Ishikawa (cell line): ENCODE results near the gene STK26.

Source experiments
- CEBPB ChIP-seq: IDR thresholded peaks from 2 replicates; pipeline ENCODE4 v1.6.1; 2012
- CREB1 ChIP-seq: IDR thresholded peaks from 2 replicates; pipeline ENCODE4 v1.6.1; 2012; ENCODE audit warnings: low read depth
- EGR1 ChIP-seq: IDR thresholded peaks from 2 replicates; pipeline ENCODE4 v1.6.1; 2012
- EP300 ChIP-seq: IDR thresholded peaks from 2 replicates; pipeline ENCODE4 v1.6.1; 2012; ENCODE audit warnings: borderline replicate concordance
- FOXM1 ChIP-seq: IDR thresholded peaks from 2 replicates; pipeline ENCODE4 v1.6.1; 2012; ENCODE audit warnings: low read depth, borderline replicate concordance
- NFIC ChIP-seq: IDR thresholded peaks from 2 replicates; pipeline ENCODE4 v1.6.1; 2012
- RAD21 ChIP-seq: IDR thresholded peaks from 2 replicates; pipeline ENCODE4 v1.6.1; 2012; ENCODE audit warnings: low read depth
- TAF1 ChIP-seq: IDR thresholded peaks from 2 replicates; pipeline ENCODE4 v1.6.1; 2012; ENCODE audit warnings: low read depth, mild to moderate bottlenecking
- TCF12 ChIP-seq: IDR thresholded peaks from 2 replicates; pipeline ENCODE4 v1.6.1; 2012; ENCODE audit warnings: low read depth
- TEAD4 ChIP-seq: IDR thresholded peaks from 2 replicates; pipeline ENCODE4 v1.6.1; 2012
- YY1 ChIP-seq: IDR thresholded peaks from 2 replicates; pipeline ENCODE4 v1.6.1; 2012; ENCODE audit warnings: low read depth
- ZBTB7A ChIP-seq: IDR thresholded peaks from 2 replicates; pipeline ENCODE4 v1.6.1; 2012; ENCODE audit warnings: low read depth
- TF ChIP-seq, protein P1 (sequence below): IDR thresholded peaks from 2 replicates; pipeline ENCODE4 v1.6.1; 2012; ENCODE audit warnings: low read depth, mild to moderate bottlenecking
- TF ChIP-seq, protein P2 (sequence below): IDR thresholded peaks from 2 replicates; pipeline ENCODE4 v1.6.1; 2012
- TF ChIP-seq, protein P3 (sequence below): IDR thresholded peaks from 2 replicates; pipeline ENCODE4 v1.6.1; 2012

The STK26 gene

DNA sequence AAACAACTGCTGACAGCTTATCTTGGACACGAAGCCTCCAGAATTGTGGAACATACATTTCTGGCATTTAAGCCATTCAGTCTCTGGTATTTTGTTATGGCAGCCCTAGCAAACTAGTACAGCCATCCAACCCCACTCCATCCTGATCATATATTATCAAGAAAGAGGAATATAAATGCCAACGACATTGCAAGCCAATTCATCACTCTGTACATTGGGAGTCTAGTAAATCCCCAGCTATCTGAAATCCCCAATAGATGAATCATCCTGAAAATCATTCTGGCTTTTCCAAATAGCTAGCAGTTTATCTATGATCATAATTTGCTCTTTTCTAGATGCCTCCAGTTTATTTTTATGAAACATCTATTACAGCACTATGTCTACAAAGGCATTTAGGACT lies 63.6 kb downstream of the STK26 start:
- TF ChIP-seq ZBTB7A (no peak), EGR1 (no peak), CREB1 (no peak), RAD21 (no peak), YY1 (no peak), FOXM1 (no peak), TCF12 (no peak), TAF1 (no peak), EP300 (no peak), CEBPB (no peak), NFIC (no peak), TEAD4 (no peak)
- TF ChIP-seq, protein P1, sequence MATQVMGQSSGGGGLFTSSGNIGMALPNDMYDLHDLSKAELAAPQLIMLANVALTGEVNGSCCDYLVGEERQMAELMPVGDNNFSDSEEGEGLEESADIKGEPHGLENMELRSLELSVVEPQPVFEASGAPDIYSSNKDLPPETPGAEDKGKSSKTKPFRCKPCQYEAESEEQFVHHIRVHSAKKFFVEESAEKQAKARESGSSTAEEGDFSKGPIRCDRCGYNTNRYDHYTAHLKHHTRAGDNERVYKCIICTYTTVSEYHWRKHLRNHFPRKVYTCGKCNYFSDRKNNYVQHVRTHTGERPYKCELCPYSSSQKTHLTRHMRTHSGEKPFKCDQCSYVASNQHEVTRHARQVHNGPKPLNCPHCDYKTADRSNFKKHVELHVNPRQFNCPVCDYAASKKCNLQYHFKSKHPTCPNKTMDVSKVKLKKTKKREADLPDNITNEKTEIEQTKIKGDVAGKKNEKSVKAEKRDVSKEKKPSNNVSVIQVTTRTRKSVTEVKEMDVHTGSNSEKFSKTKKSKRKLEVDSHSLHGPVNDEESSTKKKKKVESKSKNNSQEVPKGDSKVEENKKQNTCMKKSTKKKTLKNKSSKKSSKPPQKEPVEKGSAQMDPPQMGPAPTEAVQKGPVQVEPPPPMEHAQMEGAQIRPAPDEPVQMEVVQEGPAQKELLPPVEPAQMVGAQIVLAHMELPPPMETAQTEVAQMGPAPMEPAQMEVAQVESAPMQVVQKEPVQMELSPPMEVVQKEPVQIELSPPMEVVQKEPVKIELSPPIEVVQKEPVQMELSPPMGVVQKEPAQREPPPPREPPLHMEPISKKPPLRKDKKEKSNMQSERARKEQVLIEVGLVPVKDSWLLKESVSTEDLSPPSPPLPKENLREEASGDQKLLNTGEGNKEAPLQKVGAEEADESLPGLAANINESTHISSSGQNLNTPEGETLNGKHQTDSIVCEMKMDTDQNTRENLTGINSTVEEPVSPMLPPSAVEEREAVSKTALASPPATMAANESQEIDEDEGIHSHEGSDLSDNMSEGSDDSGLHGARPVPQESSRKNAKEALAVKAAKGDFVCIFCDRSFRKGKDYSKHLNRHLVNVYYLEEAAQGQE, result no peak
- TF ChIP-seq, protein P2, sequence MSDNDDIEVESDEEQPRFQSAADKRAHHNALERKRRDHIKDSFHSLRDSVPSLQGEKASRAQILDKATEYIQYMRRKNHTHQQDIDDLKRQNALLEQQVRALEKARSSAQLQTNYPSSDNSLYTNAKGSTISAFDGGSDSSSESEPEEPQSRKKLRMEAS, result no peak
- TF ChIP-seq, protein P3, sequence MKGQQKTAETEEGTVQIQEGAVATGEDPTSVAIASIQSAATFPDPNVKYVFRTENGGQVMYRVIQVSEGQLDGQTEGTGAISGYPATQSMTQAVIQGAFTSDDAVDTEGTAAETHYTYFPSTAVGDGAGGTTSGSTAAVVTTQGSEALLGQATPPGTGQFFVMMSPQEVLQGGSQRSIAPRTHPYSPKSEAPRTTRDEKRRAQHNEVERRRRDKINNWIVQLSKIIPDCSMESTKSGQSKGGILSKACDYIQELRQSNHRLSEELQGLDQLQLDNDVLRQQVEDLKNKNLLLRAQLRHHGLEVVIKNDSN, result no peak

DNA sequence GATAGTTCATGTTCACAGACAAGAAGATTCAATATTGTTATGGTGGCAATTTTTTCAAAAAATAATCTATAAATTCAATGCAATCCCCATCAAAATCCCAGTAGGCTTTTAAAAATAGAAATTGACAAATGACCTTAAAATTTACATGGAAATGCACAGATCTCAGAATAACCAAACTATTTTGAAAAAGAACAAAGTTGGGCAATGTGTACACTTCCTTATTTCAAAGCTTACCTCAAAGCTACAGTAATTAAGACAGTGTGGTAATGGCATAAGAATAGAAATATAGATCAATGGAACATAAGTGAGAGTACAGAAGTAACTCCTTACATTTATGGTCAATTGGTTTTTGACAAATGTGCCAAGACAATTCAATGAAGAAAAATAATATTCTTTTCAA lies 65.8 kb downstream of the STK26 start:
- TF ChIP-seq CREB1 (no peak), NFIC (no peak), YY1 (no peak), RAD21 (no peak), CEBPB (no peak), ZBTB7A (no peak), TCF12 (no peak), EP300 (no peak), FOXM1 (no peak), TAF1 (no peak)
- TF ChIP-seq, protein P2, result no peak

DNA sequence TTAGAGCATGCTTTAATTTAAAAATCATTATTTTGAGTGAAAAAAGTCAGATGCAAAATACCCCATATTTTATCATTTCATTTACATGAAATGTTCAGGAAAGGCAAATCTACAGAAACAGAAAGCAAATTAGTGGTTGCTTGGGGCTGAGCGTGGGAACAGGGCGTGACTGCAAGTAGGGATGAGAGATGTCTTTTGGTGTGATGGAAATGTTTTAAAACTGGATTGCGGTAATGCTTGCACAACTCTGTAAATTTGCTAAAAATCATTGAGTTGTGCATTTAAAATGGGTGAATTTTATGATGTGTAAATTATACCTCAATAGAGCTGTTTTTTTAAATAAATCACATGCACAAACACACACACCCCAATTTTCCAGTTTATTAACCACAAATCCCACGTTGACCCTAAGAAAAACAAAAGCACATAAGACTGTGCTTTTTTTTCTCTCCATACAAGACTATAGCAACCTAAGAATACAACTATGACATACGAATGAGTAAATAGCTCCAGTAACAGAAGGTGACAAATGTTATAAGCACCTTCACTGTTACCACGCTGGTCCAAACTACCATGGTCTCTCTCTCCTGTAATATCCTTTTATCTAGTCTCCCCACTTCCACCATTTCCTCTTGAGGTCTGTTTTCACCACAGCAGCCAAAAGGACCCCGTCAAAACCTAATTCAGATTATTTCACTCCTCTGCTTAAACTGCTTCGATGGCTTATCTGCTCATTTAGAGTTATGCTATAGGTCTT lies 67.5 kb downstream of the STK26 start:
- TF ChIP-seq EP300, result no peak
- TF ChIP-seq, protein P1, result no peak
- TF ChIP-seq FOXM1, result no peak
- TF ChIP-seq, protein P3, result no peak
- TF ChIP-seq TAF1, result no peak
- TF ChIP-seq CREB1, result no peak
- no peak for TF ChIP-seq TEAD4
- TF ChIP-seq YY1, result no peak
- TF ChIP-seq NFIC, result no peak
- no peak for TF ChIP-seq EGR1
- no peak for TF ChIP-seq RAD21
- no peak for TF ChIP-seq ZBTB7A
- TF ChIP-seq, protein P2, result no peak
- no peak for TF ChIP-seq CEBPB
- TF ChIP-seq TCF12, result no peak

DNA sequence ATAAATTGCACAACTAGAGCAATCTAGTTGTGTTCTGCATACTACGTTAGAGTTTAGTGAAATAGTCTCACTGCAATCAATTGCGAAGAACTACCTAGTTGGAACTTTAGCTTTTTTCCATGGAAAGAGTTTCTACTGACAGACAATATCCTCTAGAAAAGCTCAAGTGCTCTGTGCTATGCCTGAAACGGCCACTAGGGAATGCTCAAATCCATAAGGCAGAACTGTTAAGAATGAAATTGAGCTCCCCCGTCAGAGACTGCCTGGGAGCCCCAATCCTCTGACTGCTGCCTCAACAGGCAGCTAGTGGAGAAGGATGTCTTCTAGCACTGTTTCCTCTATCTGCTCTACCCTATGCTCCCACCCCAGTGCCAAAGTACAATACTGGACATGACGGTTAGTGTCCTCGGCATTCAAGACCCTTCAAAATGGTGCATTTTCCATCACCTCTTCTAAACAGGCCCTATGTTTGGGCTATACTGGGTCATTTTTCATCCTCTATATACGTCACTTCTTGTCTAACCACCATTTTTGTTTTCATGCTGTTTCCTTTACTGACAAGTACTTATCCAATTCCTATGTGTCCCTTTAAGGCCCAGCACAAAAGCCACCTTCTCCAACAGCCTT lies 69.5 kb downstream of the STK26 start:
- TF ChIP-seq, protein P1, result no peak
- TF ChIP-seq EP300, result no peak
- TF ChIP-seq NFIC, result no peak
- peak; percentile 75 for TF ChIP-seq RAD21
- TF ChIP-seq EGR1, result no peak
